GOT3 (cell line): ENCODE results near the gene HDAC10.

Experiments
- DNase-seq: peaks from one replicate; lab custom pipeline; 2025; ENCODE audit warnings: mixed read lengths; lab: John Stamatoyannopoulos, UW

The HDAC10 gene

GRCh38 chr22:50238755-50239154 is 12.3 kb downstream of the HDAC10 start:
- DNase-seq: no peak

GRCh38 chr22:50236731-50237409 is 14.2 kb downstream of the HDAC10 start:
- DNase-seq: no peak

DNA sequence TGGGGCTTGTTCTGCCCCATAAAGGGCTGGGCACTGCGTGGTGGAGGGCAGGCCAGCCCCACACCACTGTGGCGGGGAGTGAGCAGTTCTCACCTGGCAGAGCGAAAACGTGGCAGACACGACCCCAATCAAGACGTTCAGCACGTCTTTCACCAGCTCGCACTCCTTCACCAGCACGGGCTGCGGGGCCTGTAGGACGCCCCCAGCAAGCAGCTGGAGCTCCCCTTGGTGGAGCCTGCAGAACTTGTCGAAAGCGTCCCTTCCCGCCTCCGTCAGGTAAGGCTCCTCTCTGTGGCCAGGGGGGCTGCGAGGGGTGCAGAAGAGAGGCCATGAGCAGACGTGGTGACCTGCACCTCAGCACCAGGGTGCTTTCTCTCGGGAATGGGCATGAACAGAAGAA is 17.8 kb downstream of the HDAC10 start:
- DNase-seq: no peak

DNA sequence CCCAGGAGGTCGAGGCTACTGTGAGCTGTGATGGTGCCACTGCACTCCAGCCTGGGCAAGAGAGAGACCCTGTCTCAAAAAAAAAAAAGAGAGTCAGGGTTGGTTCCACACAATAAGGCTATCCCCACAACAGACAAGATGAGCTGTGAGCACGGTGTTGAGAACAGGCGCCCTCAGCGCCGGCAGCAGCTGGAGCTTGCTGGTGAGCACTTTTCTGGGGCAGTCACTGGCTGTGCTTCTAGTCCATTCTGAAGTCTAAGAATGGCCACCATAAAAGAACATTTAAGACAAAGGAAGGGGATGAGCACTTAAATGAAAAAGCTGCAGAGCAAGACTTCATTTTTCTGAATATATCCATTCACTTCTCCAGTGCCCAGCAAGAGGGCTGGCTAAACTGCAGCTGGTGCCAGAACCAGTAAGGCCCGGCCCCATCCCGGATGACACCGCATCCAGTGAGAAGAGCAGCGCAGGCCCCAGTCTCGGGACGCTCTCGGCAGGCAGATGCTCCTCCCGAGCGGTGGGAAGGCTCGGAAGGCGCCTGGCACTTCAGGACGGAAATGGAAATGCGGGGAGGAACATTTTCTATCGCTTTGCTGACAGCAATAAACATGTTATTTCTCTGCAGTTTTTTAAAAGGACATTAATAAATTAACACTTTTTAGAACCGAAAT is 18.4 kb downstream of the HDAC10 start:
- no peak for DNase-seq

DNA sequence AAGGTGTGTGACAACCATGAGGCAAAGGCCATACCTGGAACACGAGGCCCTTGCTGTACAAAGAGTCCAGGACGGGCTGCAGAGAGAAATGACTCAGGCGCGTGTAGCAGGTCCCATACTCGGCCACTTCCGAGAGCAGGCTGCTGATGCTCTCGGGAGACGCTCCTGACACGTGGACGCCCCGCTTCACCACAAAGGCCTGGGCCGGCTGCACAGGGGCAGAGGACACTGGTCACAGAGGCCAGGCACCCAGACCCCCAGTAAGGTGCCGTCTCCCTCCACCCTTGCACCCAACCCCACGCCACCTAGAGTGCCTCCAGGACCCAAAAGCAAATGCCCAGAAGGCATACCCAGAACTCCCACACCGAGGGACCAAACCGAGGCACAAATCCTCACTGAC is 21.7 kb downstream of the HDAC10 start:
- no peak for DNase-seq

GRCh38 chr22:50228366-50228765 is 22.7 kb downstream of the HDAC10 start:
- DNase-seq: no peak

DNA sequence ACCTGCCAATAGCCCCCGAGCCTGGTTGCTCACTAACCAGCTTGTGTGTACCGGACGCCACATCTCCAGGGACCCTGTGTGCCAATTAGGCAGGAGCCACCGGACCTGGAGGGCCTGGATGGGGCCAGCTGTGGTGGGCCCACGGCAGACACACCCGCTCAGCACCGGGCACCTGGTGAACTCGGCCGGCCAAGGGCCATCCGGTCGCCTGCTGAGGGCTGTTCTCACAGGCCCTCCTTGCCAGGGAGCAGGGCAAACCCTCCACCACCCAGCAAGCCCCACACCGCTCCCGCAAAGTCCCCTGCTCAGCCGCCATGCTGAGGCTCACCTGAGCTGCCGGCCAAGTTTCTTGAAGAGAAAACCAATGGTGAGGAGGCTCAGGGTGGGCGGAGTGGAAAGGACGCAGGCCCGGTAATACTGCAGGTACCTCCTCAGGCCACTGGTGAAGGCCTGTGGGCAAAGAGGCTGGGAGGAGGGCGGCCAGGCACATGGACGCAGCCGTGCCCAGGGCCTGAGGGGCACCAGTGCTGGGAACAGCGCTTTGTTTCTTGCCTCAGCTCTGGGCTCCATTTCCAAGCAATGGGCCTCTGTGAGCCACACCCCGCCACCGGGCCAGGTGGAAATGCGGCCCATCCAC is 23.4 kb downstream of the HDAC10 start:
- DNase-seq: no peak

- DNase-seq: no peak
These were observed 24.2 kb downstream of the HDAC10 start for GRCh38 chr22:50226875-50227165.

DNA sequence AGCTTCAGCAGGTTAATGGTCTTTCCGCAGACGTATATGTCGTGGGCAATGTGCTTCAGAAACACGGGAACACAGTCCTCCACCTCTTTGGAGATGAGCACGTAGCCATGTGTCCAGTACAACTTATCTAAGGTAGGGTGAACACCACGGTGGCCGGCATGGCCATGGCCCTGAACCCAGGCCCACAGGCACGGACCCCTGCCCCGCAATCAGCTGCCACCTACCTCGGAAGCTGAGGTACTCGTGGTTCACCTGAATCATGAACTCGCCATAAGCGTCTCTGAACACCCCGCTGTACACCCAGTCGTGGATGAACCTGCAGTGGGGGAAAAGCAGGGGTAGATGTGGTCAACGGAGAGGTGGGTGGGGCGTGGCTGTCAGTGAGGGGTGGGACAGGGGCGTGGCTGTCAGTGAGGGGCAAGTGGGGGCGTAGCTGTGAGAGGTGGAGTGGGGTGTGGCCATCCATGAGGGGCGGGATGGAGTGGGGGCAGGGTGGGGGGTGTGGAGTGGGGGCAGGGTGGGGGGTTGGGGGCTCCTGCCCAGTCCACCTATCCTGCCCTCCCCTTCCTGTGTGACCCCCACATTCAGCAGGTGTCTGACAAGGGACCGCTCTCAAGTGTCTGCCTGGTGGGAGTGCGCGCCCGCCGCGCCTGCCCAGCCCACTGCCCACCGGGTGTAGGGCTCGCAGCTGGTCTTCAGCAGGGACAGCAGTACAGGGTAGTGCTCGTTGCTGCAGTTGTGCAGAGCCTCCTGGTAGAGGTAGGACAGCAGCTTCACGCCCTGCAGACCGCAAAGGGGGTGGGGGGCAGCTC is 24.8 kb downstream of the HDAC10 start:
- DNase-seq: no peak

- DNase-seq: no peak
These were observed 25.7 kb downstream of the HDAC10 start for GRCh38 chr22:50225200-50225969.

DNA sequence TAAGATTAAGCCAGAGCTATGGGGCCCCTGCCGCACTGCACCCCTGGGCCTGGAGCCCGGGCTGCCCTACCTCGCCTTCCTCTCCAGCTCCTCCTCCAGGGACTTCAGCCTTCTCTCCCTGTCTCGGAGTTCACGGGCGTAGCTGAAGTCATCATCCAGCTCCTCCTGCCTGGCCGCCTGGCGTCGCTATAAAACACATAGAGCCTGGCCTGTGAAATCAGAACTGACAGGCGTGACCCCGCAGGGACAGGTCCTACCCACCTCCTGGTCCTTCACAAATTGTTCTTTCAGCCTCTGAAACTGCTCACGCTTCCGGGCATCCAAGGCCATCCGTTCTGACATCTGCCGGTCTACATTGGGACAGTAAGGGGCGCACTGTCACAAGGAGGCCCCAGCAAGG is 27.0 kb downstream of the HDAC10 start:
- DNase-seq: no peak

DNA sequence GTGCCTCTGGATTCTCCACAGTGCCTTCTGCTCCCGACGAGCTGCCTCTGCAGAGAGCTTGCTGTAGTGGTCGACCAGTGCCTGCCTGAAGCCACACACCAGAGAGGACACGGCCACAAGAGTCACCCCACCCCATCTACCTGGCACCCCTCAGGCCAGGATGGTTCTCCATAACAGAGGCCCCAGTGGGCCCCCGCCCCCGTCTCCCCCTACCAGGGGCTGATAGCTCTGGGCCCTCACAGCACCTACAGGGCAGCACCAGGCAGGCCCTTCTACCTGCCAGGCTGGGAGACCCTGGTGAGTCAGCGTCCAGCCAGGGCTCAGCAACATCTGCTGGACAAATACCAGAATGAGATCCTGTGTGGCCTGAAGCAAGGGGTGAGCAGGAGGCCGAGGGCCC is 28.6 kb downstream of the HDAC10 start:
- DNase-seq: no peak

- DNase-seq: no peak
These were observed 29.4 kb downstream of the HDAC10 start for GRCh38 chr22:50221410-50222300.

- no peak for DNase-seq
These were observed 30.3 kb downstream of the HDAC10 start for GRCh38 chr22:50220603-50221409.

GRCh38 chr22:50219800-50220602 is 31.1 kb downstream of the HDAC10 start:
- DNase-seq: no peak

- no peak for DNase-seq
These were observed 31.9 kb downstream of the HDAC10 start for GRCh38 chr22:50218996-50219727.

- no peak for DNase-seq
These were observed 32.7 kb downstream of the HDAC10 start for GRCh38 chr22:50218153-50218995.
